NOMO-1 (cell line): ENCODE results near the gene CEMP1.
A peak's percentile ranks its signal among the peaks of the same experiment; 100 is the strongest.
"Not testable (repeated sequence)": the region's sequence is repeated elsewhere in the genome, so short reads cannot be mapped to it uniquely, and the experiment has no call there.

Experiments
- DNase-seq, 2 experiments: peaks; one replicate each; lab custom pipeline; 2025; ENCODE audit not compliant: unreplicated experiment in 2 of 2; lab: John Stamatoyannopoulos, UW

Gene CEMP1, protein sequence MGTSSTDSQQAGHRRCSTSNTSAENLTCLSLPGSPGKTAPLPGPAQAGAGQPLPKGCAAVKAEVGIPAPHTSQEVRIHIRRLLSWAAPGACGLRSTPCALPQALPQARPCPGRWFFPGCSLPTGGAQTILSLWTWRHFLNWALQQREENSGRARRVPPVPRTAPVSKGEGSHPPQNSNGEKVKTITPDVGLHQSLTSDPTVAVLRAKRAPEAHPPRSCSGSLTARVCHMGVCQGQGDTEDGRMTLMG

DNA sequence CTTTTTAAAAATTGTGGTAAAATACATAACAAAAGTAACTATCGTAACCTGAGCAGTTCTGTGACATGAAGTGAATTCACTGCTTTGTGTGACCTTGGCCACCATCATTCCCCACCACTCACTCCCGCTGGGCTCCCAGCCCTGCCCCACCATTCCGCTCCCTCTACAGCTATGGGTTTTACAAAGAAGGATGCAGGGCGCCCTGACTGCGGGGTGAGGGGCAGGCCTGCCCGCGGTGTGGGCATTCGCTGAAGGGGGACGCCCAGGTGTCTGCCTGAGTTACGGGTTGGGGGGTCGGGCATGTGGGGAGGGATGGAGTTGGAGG lies at the start of gene CEMP1:
Gene CEMP1 (minus strand): TSS at position 38 of the 325 bp plus-strand sequence. CDS start 335 bp downstream, outside the sequence.
- DNase-seq = no peak

DNA sequence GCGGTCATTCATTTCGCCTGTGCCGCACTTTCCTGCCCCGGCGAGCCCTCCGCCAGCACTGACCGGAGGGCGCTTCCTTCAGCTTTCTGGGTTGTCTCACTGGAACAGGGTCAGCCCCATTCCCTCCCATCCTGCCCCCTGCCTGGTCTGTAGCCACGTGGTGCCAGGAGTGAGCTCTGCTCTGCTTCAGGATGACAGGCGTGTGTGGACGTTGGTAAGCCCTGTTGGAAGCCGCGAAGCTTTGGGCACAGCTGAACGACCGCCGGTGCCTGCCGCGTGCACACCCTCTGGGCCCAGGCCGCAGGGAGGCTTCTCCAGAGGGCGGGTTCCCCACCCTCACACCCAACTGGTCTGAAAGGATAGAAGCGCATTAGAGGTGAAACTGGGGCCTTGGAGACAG lies 49.6 kb upstream of the CEMP1 start:
- not testable (repeated sequence) for DNase-seq

DNA sequence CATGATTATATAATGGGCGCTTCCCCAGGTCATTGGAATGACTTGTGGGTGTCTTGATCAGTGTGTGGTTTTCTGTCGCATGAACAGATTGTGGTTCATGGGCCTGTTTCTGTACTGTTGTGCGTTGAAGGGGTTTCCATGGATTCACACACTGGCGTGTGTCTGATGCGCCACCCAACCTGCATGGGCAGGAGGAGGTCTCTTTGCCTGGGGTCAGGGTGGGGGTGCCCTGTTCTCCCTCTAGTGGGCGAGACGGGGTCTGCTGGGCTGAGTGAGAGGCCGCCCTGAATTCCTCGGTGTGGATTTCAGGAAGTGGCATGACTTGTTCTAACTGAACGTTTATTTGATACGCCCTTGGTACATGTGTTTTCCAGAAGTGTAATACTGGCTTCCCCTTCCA lies 48.9 kb upstream of the CEMP1 start:
- not testable (repeated sequence) for DNase-seq

DNA sequence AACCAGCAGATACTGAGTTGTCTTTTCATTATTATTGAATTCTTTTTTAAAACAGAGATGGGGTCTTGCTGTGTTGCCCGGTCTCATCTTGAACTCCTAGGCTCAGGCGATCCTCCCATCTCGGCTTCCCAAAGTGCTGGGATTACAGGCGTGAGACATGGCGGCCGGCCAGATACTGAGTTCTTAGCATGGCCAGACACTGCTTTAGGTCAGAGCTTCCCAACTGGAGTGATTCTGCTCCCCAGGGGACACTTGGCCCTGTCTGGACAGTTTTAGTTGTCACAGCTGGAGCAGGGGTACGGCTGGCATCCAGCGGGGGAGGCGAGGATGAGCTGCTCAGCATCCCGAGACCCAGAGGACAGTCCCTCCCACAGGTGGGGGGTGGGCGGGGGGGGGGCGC lies 47.7 kb upstream of the CEMP1 start:
- not testable (repeated sequence) for DNase-seq

DNA sequence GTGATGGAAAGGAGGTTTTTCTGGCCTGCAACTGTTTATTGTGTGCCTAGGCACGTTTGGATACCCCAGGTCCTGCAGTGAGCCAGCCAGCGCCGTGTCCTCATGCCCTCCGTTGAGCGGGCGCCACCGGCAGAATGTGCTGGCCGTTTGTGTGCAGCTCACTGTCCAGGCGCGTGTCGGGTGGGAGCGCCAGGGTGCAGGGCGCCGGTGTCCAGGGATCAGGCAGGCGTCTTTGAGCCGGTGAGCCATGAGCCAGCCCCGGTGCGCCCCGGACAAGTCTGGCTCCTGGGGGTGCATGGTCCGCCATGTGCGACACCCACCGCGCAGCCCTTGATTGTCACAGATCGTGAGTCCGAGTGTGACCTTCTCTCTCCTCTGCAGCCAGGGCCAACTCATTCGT lies 45.8 kb upstream of the CEMP1 start:
- not testable (repeated sequence) for DNase-seq

DNA sequence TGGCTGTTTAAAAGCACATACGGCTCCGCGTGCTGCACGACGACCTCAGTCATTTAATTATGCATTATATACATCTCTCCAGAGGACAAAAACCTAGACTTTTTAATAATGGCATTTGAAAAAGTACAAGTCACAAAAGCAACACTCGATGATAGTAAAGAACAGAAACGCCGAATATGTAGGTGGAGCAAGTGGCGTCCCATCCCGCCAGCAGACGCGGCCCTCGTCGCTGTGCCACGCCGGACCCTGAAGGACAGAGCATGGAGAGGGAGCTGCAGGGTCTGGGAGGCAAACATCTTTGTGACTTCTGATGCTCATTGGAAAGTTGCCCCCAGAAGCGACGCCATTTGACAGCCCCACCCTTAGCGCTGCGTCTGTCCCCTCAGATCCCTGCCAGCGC lies 44.6 kb upstream of the CEMP1 start:
- not testable (repeated sequence) for DNase-seq

DNA sequence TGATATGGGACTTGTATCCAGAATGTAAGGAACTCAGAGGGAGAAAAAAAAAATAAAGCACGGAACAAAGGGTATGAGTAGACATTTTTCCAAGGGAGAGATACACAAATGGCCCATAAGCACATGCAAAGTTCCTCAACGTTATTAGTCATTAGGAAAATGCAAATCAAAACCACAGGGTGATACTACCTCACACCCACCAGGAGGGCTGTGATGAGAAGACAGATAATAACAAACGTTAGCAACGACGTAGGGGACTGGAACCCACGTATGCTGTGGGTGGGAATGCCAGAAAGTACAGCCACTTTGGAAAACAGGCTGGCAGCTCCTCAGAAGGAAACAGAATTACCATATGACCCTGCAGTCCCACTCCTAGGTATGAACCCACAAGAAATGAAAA lies 41.5 kb upstream of the CEMP1 start:
- DNase-seq = not testable (repeated sequence)

DNA sequence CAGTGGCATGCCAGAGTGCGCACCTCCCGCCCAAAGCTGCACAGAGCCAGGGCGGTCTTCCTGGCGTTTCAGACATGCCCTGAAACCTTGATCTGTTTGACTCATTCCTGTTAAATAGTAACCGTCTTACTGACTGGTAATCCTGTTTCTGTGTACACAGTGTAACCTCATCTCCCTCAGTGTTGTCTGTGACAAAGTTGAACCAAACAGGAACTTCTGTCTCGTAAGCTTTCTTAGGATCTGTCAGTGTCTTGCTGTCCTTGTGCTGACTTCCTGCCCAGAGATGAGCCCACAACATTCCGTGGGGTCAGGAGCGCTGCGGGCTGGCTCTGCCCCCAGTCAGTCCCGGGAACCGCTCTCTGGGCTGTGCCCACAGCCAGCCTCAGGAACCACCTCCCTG lies 37.4 kb upstream of the CEMP1 start:
- DNase-seq = not testable (repeated sequence)

DNA sequence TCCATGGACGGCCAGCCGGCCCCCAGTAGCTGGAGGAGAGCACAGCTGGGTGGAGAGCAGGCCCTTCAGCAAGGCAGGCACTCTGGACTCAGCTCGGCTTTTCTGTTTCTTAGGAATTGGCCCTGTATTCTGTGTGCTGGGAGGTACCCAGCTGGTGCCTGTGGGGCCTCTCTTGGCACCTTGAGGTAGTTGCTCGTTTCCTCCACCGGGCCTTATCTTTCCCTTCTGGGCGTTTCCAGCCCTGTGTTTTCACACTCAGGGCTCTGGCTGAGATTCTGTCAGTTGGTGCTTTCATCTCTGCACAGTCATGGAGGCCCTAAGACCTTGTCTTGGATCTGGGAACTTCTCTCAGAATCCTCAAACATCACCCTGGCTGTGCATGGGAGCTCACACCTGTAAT lies 36.3 kb upstream of the CEMP1 start:
- not testable (repeated sequence) for DNase-seq

DNA sequence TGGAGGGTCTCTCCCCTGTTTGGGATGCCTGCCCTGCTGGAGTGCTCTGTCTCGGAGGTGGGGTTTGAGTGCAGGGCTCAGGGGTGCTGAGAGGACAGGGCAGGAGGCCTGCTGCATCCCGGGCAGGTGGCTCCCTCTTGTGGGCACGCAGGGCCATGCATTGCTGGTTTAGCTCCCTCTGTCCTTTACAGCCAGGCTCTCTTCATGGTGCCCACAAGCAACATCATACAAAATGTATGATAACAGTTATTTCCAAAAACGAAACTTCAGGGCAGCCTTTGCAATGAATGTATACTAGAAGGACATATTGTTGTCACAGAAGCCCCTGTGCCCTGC lies 29.6 kb upstream of the CEMP1 start:
- DNase-seq = not testable (repeated sequence)

DNA sequence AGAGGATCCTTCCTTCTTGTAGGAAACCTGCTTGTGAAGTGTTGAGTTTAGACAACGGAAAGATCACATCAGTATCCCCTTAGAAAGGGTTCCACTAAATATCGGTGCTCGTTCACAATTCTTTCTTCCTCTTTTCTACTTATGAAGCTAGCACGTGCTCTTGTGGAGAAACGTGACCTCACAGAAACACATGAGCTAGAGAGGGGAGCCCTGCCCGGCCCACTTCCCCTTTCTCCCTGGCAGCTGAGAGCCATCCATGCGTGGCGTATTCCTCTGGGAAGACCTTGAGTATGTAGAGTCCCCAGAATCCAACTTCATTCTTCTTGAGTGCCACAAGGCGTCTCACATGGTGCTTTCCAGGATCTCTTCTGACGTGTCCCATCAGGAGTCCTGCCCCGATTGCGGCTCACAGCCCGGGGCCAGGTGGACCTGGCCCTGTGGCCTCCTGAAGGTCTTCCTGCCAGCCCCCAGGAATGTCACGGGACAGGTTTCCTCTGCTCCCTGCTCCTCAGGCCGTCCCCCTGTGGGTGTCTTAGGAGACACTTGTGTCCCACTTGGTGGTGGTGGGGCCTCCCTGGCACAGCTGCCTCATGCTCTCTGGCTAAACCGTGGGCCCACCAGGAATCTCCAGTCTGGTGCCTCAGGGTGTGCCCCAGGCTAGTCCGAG lies 29.1 kb upstream of the CEMP1 start:
- not testable (repeated sequence) for DNase-seq

DNA sequence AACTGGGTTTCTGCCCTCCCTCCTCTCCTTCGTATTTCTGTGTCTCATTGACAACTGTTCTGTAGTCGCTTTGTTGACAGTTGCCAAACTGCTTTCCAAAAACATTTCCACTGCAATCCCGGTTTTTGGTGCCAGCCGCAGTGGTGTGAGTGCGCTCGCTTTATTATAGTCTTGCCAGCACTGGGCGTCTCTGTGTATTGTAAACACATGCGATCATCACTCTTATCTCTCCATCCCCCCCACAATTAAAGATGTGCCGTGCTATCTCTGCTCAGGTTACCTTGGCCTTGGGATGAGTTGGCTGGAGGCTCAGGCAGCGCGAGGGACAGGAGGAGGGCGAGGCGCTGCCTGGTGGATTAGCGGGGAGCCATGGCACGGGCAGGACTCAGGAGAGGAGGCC lies 25.9 kb upstream of the CEMP1 start:
- DNase-seq = not testable (repeated sequence)

DNA sequence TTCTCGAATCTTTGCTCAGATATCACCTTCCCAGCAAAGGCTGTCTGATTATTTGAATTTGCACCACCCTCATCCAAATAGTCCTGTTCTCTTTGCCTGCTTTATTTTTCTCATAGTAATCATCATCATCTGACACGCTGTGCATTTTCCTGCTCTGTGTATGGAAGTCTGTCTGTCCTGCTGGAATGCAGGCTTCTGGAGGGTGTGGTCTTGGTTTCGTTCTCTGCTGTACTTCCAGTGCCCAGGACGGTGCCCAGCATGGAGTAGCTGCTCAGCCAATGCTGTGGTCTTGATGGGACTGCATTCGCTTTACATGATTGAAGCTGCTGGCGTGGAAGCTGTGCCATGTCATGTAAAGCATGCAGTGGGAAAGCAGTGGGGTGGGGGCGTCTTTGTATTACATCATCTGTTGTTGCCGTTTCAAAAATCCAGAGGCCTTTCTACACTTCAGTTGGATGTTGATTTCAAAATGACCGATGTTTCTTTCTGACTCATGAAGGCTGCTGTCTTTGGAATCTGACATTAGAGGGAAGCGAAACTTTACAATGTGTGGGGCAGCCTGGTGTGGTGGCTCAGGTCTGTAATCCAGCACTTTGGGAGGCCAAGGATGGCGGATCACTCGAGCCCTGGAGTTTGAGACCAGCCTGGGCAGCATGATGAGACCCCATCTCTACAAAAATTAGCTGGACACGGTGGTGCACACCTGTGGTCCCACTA lies 23.7 kb upstream of the CEMP1 start:
- not testable (repeated sequence) for DNase-seq

DNA sequence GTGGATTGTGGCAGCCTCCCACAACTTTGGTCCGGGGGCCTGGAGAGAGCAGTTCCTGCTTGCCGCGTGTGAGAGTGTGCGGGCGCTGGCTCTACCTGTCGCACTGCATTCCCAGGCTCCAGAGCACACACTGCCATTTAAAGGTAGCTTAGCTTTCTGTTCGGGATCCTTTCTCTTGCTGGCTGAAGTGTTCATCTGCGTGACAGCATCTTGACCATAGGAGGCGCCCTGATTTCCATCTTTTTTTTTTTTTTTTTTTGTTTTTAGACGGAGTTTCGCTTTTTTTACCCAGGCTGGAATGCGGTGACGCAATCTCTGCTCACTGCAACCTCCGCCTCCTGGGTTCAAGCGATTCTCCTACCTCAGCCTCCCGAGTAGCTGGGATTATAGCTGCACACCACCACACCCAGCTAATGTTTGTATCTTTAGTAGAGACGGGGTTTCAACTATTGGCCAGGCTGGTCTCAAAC lies 20.2 kb upstream of the CEMP1 start:
- not testable (repeated sequence) for DNase-seq

DNA sequence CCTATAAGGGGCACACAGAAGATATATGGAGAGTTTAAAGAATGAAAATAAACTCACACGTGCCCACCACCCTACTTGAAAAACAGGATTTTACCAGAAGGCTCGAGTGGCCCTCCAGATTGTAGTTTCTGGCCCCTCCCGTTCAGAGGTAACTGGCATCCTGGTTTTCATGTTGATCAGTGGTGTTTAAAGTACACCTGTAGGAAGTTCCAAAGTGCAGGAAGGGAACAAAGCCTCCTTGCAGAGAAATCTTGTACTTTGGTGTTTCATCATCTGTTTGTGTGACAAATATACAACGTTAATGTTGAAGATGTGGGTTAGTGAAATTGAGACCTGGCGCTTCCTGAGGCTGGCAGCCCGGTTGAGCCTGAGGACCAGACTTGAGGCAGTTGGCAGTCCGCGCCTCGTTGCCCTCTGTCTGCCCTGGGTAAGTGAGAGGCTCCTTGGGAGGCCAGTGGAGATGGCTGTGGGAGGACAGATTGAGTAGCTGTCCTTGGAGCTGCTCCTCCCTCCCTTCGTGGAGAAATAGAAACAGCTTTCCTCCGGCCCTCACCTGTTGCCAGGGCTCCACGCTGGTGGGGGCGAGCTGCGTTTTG lies 19.2 kb upstream of the CEMP1 start:
- DNase-seq = not testable (repeated sequence)

DNA sequence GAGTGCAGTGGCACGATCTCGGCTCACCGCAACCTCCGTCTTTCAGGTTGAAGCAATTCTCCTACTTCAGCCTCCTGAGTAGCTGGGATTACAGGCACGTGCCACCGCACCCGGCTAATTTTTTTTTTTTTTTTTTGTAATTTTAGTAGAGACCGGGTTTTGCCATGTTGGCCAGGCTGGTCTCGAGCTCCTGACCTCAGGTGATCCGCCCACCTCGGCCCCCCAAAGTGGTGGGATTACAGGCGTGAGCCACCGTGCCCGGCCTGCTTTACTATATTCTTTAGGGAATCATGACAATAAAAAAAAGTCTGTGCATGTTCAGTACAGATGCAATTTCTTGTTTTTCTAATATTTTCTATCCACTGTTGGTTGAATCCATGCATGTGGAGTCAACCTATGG lies 12.6 kb upstream of the CEMP1 start:
- DNase-seq = not testable (repeated sequence)

DNA sequence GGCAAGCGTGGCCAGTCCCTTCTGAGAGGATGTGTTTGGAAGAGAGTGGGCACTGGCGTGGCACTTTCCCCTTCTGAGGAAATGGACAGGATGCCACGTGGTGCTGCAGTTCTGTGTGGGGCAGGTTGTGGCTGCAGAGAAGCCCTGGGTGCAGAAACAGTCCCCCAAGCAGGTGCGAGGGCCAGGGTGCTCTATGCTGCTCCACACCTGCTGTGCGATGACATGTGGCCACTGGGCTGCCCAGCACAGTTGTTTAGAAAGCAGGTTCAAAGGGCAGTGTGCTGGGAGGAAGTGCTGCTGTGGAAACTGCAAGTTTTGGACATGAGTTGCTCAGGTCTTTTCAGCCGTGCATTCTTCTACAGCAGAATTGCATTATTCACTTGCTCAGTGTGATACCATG lies 10.2 kb upstream of the CEMP1 start:
- not testable (repeated sequence) for DNase-seq

DNA sequence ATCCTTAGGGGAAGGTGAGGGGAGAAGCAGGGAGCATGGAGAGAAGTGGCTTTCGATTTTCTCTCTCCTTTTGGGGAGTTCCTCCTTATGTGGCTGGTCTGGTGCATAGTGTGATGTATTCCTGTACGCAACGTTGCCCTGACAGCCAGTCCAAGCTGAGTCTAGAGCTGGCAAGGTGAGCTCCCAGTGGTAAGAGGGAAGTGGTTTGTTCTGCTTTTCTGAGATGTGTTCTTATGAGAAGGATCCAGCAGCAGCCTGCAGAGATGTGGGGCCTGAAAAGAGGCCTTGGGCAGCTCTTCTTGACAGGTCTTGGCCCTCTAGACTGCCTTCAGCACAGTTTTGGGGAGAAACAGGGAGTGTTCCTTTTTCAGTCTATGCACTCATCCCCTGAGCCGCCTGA lies 9.7 kb upstream of the CEMP1 start:
- DNase-seq = peak; percentile 34 to 61

DNA sequence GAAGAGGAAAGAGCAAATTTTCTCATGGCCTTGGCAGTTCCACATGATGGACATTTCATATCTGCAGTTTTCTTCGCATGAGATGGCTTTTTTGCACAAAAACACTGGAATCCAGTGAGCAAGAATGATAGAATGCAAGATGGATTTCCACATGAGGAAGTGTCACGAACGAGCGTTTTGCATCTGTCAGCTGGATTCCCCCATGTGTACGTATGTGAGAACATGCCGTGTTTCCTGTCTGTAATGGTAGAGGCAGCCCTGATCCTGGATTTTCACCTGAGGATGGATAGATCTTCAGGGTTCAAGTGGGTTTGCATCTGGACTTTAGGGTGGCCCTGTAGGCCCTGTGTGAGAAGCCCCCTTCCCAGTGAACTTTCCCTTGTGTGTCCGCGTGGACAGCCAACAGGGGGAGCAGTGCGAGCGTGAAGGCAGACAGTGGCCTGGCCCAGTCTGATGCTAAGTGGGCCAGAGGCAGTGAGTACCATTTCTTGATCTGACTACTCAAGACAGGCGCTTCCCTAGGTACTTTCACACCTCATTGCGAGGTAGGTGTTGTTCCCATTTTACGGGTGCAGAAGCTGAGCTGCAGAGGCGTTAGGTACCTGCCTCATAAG lies 8.7 kb upstream of the CEMP1 start:
- not testable (repeated sequence) for DNase-seq

DNA sequence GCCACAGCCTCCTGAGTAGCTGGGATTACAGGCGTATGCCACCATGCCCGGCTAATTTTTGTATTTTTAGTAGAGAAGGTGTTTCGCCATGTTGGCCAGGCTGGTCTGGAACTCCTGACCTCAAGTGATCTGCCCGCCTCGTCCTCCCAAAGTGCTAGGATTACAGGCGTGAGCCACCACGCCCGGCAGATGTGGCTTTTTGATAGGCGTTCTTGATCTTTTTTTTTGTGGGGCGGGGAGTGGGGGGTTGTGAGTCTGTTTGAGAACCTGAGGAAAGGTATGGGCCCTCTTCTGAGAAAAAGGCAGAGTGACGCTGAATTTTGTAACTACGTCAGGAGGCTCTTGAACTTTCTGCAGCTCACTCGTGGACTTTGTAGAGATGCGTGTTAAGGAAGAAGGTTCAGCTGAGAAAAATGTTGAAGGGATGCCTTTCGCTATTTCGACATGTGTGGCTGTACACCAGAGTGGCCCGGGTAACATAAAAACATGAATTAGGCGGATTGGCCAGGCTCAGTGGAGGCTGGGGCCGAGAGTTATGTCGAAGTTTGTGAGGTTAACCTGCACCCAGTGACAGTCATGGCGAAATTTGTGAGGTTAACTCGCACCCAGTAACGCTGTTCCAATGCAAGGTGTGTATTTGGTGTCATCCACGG lies 8.1 kb upstream of the CEMP1 start:
- DNase-seq = not testable (repeated sequence)
